ENCODE results near the gene MPRIP.

MPRIP gene

DNA sequence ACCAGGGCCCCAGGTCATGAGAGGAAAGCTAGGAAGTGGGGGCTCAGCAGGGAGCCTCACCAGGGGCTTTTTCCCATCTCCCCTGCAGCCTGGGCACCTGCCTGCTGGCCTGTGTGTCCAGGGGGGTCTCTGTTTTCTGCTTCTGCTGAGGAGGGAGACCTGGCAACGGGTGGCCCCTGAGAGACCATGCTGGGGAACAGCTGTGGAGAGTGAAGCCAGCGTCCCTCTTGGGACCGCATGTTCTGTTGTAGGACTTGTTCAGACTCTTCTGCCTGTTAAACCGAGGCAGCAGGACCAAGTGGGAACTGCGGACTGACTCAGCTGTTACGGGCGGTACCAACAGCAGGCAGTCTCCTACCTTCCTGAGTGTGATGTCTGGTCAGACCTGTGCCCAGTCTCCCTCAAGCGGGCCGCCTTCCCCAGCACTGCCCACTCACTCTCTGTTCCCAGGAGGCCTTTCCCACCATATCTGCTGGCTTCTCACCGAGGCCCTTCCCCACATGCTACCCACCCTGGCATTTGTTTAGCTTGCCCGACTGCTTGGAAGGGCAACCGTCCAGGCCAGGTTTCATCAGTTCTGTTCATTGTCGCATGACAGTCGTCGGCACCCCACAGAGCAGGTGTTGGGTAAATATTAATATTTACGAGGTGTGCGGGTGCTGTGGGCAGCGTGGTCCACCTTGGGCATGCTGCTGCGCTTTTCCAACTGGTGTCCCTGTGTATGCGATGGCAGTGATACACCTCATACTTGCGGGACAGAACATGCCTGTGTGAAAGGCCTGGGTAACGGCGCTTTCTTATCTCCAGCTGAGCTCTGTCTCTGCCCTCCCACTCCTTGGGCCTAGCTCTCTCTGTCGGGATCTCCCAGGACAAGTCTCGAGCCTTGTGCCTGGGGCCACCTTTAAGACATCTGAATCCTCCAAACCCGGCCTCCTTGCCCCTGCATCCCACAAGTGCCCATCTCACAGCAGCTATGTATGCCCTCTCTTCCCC is 69.4 kb downstream of the MPRIP start:
- no peak for DNase-seq

DNA sequence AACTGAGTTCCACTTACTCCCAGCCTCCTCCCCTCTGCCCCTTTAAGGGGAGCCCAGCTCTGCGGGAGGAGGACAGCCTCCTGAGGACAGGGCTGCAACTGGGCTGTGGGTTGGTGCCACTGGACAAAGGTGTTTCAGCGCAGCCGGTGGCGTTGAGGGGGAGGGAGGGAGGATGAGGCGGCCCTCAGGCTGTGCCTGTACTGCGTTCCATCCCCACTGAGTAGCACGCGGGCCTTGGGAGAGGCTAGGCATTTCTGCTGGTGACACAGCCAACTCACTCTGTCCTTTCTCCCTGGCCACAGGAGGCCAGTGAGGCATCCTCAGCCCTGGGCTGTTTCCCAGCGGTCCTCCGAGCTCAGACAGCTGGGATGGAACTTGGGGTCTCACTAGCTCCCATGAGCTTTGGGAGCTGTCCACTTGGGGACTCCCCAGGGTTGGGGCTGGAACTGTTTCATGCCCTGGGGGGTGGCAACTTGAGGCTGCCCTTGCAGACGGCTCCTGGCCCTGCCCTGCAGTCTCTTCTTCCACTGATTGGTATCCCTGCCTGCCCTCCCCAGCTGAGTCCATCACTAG is 70.5 kb downstream of the MPRIP start:
- DNase-seq: no peak

DNA sequence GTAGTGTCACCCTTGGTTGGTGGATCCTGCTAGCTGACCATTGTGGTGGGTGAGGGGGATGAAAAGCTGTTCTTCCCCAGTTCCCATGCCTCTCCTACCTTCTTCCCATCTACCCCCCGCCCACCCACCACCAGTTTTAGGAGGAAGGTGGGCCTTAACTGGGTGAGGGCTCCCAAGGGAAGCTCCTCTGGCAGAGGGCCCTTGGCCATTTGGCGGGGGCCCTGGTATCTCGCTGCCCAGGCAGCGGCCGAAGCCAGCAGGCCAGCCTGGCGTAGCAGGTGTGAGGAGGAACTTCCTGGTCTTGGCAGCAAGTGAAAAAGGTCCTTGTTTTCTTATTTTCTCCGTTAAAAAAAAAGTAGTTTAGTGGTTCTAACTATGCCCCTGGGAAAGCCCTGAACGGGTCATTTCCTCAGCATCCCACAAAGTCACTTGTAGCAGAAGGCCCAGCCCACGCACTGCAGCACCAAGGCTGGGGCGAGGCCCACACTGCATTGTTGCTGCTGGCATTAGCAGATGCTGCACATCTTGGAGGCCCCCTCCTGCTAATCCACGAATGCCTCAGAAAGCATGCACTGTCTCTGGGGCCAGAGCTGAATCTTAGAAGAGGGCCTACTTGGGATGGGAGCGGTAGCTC is 72.5 kb downstream of the MPRIP start:
- DNase-seq: no peak

DNA sequence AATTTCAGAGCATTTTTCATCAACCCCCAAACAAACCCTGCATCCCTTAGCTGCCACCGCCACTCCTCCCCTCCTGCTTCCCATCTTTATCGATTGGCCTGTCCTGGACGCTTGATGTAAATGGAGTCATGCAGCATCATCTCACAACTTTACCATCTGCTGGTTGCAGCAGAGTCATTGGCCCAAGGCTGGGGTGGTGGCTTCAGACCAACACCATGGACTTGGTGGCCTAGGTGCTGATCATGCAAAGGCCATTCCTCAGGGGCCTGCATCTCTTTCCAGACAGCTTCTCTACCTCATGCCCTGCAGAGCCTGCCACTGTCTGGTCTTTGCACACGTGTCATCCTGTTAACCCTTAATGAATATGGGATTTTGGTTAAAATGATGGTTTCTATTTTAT is 73.4 kb downstream of the MPRIP start:
- no peak for DNase-seq

DNA sequence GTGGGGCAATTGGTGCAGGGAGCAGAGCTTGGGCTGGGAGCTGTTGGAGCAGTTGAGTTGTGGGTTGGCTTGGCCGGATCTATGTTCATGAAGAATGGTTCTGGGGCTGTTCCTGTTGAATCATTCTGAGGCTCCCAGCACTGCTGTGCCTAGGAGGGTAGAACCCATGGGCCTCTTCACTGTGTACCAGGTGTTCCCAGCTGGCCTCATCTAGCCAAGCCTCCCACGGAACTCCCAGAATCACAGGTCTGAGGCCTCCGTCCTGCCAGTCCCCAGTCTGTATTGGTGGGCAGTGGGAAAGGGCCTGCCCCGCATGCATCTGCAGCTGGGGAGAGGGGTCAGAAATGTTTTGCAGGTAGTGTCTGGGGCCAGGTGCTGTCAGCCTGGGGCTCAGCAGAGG is 74.1 kb downstream of the MPRIP start:
- no peak for DNase-seq

DNA sequence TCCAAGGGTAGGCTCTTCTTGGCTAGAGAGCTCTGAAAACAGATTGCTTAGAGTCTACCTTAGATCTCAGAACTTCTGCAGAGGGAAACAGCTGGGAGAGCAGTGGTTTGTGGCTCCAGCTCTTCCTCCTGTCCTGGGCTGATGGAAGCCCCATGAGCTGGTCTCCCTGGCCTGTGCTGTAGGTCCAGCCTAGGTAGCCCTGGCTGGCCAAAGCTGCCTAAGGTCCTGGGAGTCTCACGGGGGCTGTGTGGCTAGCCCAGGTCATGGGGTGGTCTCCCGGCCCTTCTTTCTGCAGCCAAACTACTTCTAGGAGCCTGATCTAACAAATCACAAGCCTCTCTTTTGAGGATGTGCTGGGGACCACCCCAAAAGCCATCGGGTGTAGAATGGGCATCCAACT is 75.7 kb downstream of the MPRIP start:
- DNase-seq: no peak

DNA sequence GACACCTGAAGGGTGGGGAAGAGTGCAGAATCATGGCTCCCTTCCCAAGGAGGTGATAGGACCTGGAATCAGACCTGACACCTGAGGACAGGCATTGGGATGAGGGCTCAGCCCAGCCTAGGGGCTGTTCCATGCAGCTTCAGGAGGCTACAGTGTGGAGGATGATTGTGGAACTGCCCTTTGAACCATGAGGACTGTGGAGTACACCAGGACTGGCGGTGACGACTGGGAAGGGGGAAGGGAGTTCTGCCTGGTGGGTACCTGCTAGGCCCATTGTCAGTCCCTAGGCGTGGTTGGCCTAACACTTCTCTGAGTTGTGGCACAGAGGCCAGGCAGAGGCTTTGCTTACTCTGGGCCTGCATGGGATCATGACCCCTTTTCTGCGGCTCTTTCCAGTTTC is 76.1 kb downstream of the MPRIP start:
- DNase-seq: no peak

DNA sequence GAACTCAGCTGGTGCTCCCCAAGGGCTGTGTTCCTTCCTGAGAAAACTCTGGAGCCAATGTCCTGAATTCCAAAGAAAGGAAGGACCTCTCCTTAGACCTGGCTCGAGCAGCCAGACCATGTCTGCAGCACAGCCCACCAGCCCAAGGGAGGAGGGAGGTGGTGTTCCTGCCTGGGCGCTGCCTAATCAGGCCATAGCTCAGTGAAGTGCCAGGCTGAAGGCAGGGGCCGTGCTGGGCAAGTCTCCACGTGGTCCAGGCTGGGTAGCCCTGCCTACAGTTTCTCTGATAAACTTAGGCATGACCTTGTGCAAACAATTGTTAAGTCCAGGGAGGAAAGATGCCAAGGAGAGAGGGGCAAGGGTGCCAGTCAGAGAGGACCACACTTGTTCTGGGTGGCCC is 76.8 kb downstream of the MPRIP start:
- no peak for DNase-seq

DNA sequence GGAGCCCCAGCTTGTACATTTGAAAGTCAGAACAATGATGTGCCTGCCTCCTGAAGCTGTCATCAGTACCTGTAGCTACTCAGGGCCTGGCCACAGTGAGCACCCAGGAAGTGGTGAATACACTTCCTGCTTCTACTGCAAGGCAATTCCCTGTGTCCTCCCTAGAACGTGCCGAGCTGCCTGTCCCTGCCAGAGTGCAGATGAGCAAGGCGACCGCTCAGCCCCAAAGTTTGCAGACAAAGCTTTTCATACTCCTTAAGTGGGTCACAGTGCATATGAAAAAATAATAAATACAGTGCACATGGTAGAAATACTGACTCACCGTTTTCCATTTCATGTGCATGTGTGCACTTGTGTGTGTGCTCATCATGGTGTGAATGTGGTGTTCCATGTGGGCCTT is 77.3 kb downstream of the MPRIP start:
- DNase-seq: no peak

DNA sequence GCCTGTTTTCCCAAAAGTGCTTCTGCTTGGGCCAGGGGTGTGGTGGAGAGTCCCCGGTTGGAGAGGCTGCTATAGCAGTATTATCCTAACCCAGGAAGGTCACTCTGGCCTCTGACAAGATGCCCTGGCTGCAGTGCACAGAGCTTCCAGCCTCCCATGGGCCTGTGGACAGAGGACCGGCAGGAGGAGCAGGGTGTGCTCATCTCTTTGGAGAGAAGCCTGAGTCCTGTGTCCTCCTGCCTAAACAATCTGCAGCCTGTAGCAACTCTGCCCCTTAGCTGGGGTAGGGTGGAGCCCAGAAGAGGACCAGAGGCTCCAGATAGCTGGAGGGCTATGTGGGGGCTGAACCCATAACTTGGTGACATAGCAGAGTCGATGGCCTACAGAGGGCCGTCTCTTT is 78.0 kb downstream of the MPRIP start:
- no peak for DNase-seq

DNA sequence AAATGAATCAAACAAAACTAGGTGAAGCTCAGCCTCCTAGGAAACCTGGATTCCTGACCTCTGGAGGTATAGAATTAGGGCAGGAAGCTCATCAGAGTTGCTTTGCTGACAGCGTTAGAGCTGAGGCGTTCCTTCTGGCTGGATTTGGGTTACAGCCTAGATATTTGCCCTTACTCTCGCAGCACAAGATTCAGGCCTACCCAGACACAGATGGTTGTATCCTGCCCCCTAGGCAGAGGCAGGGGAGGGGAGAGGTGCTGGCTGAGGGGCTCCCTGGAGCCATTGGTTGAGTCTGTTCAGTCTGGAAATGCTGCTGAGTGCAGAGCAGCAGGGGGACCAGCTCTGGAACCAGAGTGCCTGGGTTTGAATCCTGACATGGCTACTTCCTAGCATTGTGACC is 78.4 kb downstream of the MPRIP start:
- DNase-seq: no peak

DNA sequence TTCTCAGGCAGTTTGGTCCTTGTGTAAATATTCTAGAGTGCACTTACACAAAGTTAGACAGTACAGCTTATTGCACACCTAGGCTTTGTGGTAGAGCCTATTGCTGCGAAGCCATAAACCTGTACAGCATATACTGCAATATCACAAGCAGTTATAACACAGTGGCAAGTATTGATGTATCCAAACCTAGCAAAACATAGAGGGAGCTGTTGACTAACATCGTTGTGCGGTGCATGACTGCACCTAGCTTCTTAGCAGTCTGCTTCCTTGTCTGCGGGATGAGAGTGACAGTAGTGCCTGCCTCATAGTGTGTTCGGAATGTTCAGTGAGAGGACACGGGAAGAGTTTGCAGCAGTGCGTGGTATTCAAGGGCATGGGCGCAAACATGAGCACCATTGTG is 78.9 kb downstream of the MPRIP start:
- DNase-seq: no peak

DNA sequence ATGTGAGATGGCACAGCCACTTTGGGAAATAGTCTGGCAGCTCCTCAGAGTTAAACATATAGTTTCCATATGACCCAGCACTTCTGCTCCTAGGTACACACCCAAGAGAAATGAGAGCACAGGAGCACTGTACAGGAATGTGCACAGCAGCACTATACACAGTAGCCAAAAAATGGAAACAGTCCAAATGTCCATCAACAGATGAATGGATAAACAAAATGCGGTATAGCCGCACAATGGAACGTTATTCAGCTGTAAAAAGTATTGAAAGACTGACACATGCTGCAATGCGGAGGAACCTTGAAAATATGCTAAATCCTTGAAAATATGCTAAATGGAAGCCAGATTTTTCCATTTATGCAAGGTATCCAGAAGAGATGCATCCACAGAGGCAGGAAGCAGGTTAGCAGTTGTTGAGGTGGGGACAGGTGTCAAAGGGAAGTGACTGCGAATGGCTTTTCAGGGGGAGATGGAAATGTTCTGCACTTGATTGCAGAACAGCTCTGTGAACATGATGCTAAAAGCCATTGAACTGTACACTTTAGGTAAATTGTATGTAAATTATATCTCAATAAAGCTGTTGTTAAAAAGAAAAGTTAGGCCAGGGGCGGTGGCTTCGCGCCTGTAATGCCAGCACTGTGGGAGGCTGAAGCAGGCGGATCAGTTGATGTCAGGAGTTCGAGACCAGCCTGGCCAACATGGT is 80.7 kb downstream of the MPRIP start:
- DNase-seq: no peak

DNA sequence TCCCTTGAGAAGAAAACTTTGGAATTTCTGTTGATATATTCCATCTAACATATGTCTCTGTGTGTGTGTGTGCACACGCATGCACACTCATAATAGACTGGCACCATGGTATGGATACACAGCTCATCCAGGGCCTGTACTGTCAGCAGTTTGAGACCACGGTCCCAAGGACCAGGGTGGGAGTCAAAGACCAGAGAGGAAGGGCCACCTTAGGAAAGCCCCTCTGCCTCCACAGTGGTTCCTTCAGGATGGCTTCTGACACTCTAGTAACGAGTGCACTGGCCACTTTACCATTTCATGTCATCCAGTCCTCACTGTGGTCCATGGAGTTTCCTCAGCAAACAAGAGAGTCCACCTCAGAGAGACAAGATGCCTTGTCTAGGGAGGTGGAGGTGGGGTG is 82.1 kb downstream of the MPRIP start:
- no peak for DNase-seq

DNA sequence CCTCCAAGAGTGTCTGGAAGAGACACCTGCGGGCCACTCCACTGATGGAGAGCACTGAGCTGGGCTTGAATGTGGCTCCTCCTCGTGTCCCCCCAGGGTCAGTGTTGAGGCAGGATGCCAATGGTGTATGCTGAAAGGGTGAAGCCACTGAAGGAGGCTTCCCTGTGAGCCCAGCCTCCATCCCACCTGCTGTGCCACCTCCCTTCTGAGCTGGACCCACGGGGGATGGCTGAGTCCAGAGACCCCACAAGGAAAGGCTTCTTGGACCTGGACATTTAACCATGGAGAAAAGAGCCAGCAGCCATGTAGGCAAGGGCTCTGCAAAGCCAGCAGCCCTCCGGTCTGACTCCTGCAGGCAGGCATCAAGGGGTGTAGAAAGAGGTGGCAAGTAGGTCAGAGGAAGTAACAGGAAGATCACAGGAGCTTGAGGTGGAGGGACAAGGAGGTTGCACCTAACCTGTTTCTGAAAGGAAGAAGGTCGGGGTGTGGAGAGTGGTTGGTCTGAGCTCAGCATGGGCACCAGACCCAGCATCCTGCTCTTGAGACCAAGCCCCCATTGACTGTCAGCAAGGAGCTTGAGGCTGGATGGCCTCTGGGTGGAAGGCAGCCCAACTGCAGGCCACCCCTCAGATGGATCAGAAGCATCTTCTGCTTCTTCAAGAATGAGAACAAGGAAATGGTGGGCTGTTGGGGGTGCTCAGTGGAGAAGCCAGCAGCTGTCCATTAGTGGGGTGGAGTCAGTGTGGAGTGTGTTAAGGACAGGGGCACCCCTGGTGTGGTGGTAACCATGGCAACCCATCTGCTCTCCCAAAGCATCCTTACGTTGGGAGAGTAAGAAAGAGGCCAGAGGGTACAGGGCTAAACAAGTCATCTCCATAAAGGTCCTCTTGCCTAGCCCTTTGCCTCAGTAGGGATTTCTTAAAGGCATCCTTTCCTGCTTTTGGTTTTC is 83.2 kb downstream of the MPRIP start:
- DNase-seq: no peak

DNA sequence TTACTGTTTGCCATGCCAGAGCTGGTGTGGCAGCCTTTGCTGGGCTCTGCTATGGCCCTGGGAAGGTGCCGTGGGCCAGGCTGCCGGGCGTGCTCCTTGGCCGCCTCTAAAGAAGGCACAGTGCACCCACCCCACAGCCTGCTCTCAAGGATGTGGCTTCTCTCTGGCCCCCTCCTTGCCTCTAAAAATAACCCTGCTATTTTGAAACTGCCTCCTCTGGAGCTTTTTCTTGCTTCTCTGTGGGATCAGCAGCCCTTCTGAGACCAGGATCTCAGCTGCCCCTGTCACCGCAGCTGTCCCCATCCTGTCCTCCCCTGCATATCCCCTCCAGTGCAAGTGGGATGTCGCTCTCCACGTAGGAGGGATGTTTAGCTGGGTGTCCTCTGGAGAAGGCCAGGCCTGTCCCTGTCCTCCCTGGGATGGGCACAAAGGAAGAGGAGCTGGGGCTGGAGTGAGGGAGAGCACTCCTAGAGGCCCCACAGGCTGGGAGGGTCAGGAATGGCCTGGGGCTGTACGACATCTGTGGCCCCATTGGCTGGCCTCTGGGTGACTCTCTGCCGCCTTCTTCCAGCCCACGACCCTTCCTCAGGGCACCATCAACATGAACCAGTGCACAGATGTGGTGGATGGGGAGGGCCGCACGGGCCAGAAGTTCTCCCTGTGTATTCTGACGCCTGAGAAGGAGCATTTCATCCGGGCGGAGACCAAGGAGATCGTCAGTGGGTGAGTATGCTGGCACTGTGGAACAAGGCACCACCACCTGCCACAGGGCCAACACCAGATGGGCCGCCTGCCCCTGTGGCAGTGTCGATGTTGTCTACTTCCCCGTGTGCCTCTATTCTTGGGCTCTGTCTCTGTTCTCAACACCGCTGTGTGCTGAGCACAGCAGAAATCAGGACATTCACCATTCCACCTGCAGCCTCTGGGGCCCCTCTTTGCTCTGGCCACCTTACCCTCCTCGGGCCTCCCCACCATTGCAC is 84.2 kb downstream of the MPRIP start:
- DNase-seq: no peak

DNA sequence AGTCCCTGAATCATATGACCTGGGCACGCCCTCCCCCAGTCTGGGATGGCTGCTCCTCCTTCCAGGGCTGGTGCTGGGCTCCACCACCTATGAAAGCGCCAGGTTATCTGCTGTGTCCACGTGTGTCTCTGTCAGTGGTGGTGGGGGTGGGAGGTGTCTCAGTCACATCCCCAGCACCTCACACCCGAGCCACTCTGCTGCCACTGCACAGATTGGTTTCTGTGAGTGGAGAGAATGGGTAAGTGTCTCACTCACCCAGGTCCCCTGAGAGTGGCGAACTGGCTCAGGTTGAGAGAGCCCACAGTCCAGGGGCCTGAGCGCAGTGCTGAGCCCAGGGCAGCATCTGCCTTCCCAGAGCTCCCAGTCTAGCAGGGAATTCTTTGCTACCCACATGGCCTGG is 84.9 kb downstream of the MPRIP start:
- no peak for DNase-seq

DNA sequence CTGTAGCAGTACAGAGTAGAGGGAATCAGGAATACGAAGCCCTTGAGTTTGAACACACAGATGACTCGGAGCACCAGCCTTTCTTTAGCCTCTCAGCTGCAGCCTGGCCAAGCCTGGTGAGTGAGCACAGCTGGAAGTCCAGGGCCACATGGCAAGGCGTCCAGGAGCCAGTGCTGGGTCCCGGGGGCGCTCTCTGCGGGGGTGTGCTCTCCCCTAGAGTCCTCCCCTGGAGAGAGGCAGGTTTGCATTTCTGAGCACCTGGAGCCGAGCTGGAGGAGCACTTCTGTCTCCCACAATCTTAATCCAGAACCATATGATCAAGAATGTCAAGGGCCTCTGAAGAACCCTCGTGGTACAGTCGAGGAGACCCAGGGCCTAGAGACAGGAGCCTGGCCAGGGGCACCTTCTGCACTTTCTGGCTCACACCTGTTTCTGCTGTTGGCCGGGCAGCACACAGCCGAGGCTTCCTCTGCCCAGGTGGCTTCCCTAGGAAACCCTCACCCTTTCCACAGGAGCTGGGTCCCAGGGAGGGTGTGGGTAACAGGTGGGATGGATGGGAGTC is 85.6 kb downstream of the MPRIP start:
- DNase-seq: no peak

DNA sequence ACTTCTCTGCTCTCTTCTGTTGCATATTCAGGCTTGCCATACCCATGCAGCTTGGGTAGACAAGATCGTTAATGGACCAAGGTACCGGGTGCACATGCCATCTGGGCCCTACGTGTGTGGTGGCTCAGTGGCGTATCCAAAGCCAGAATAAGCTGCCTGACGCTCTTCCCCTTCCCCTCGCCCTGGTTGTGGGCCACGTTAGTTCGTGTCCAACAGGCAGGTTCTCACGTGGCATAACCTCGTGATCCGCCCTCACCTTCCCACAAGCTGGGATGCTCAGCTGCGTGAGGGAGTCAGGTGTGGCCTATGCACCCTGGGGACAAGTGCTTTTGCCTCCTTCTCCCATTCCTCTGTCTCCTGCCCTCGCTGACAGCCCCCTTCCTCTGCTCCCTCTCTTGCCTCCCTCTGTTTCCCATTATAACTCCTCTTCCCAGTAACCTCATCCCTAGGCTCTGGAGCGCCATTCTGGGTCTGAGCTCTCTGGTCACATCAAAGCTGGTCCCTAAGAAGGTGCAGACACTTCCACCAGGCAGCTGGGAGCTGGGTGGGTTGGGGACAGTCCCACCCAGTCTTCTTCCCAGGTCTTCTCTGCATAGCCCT is 86.3 kb downstream of the MPRIP start:
- no peak for DNase-seq

DNA sequence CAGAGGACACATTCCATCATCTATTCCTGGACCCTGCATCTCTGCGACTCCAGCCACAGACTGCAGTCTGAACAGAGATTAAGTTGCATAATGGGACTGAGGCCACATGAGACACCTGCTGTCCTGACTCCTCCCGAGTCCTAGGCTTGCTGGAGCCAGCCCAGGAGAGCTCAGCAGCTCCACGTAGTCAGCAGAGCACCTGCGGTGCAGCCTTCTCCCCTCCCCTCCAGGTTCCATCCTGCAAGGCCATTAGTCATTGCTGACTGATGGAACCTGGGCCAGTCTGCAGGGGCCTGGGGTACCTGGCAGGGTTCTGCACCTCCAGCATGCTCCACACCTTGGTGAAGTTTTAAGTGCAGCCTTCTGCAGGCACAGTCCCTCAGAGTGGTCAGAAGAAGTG is 87.2 kb downstream of the MPRIP start:
- DNase-seq: no peak

All from GDM1 (cell line).